Transverse colon (tissue), 4 donors: ENCODE data around the gene DOCK3. TPM values are rescaled to one million over a fixed set of nuclear protein-coding genes. Genes with fewer than 3 reads are reported as not detected.

Experiments used
- DNase-seq: peaks from one replicate; pipeline ENCODE4 v3.0.0-alpha.2; 2019
- H3K27ac ChIP-seq, 4 donors: fragments of 200-600 bp; sonication (generic); 2 replicates each; pipeline ENCODE4 v1.5.1; 2016 to 2018; ENCODE audit warnings: inconsistent platforms in 4 of 4
- H3K27me3 ChIP-seq: fragments of 200-600 bp; sonication (generic); 2 replicates; pipeline ENCODE4 v1.5.1; 2017; ENCODE audit warnings: inconsistent platforms
- H3K36me3 ChIP-seq, 4 donors: fragments of 200-600 bp; sonication (generic); 2 replicates each; pipeline ENCODE4 v1.5.1; 2017 to 2019; ENCODE audit warnings: inconsistent platforms in 4 of 4
- H3K4me1 ChIP-seq, 4 donors: fragments of 200-600 bp; sonication (generic); 2 replicates each; pipeline ENCODE4 v1.5.1; 2017 to 2020; ENCODE audit warnings: inconsistent platforms in 4 of 4
- H3K4me3 ChIP-seq, 4 donors: fragments of 200-600 bp; sonication (generic); 1 replicate in 1 of 4; 2 replicates in 3 of 4; pipeline versions ENCODE4 v1.5.1 to v1.6.1; 2017 to 2019; ENCODE audit warnings: inconsistent platforms in 4 of 4
- H3K9me3 ChIP-seq, 2 donors: fragments of 200-600 bp; sonication (generic); 2 replicates each; pipeline ENCODE4 v1.5.1; 2017 to 2019; ENCODE audit warnings: inconsistent platforms in 2 of 2
- CTCF ChIP-seq, 5 experiments: fragments of 200-600 bp in 3 of 5; fragments of 450-650 bp in 2 of 5; sonication (generic) in 3 of 5; IDR thresholded peaks; 1 replicate in 2 of 5; 2 replicates in 3 of 5; pipeline ENCODE4 v1.5.1; 2016 to 2017; ENCODE audit warnings: antibody characterized with exemption in 5 of 5, inconsistent platforms in 3 of 5, mild to moderate bottlenecking in 2 of 5, moderate library complexity in 1 of 5
- EP300 ChIP-seq: sonication (generic); formaldehyde crosslinking; IDR thresholded peaks from one replicate; pipeline ENCODE4 v1.6.1; 2017; ENCODE audit warnings: antibody characterized with exemption, low read depth
- POLR2A ChIP-seq: fragments of 450-650 bp; IDR thresholded peaks from one replicate; pipeline ENCODE4 v1.6.1; 2016; ENCODE audit warnings: antibody characterized with exemption, mild to moderate bottlenecking, moderate library complexity
- POLR2AphosphoS5 ChIP-seq, 3 donors: sonication (generic); formaldehyde crosslinking; IDR thresholded peaks; one replicate each; pipeline ENCODE4 v1.6.1; 2016; ENCODE audit warnings: antibody characterized with exemption in 3 of 3
- WGBS, 2 donors: methylation state at CpG; one replicate each; pipeline ENCODE4 v1.1.5; 2018; ENCODE audit warnings: low coverage in 1 of 2; 5-methylcytosine and 5-hydroxymethylcytosine counted together
- in situ Hi-C, 4 donors: fragments of 200-750 bp; cut with MboI; loops; one replicate each; pipeline versions ENCODE4 v1.15.0 to v1.15.1; 2017; ENCODE audit warnings: low sequenced_read_pairs in 3 of 4, low pct_ligation_motif_present in 1 of 4, low pct_unique_long_range_greater_than_20kb in 1 of 4
- intact Hi-C: fragments of 100-400 bp; cut with DNase I; formaldehyde crosslinking; loops from one replicate; pipeline ENCODE4 v1.15.1; 2023; ENCODE audit warnings: low total_unique reads
- total RNA-seq, 4 donors: library from RNA; depleted of rRNA; stranded (reverse); fragments of >200 nt; gene quantifications; one replicate each; pipeline ENCODE4 v1.1.0, GENCODE V29; 2016

Gene DOCK3
- total RNA-seq, 4 donors from 2014 or later: 0.41 to 0.75 (median 0.62) TPM

DNA sequence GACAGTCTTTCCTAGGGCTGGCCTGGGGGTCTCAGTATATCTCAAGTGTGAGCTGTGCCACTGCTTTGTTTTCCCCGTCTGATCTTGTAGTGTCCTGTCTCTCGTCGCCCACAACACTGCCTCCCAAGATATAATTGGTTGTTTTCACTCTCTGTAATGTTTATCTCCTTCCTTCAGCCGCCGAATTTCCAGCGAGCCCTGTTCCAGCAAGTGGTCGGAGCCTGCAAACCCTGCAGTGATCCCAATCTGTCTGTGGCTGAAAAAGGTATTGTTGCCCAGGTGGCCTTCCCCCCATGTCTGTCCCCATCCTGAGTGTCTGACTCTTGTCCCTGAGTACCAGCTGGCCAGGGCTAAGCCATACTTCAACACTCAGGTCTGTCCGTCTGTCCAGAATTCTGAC, 700.8 kb downstream of the DOCK3 start:
- WGBS, 2 donors: 80 to 90% methylated on average over 1 to 8 of the region's 8 CpGs
- in situ Hi-C loops (loop anchor here (10.0 to 25.0 kb wide), 5 partner anchors 287 to 763 kb away; partner anchors contain the start of genes CISH (in 2 of the 4), MAPKAPK3 (in 2 of the 4) and TEX264 (in 1 of the 4)), intact Hi-C loops (loop anchor here (5.0 kb wide), 1 partner anchor 758 kb away; the partner anchor contains the start of gene MAPKAPK3)
- Histone ChIP-seq H3K4me1 (no peaks in the 10 kb centered on the region), H3K4me3 (no peak overlapping the region), H3K9me3 (no peaks in the 10 kb centered on the region), H3K36me3 (no peaks in the 10 kb centered on the region), H3K27ac (no peak overlapping the region), H3K27me3 (no peaks in the 10 kb centered on the region)
- DNase-seq: no peak
- TF ChIP-seq EP300 (no peak), CTCF (IDR thresholded peaks at IDR 0.05) (no peak), POLR2A (no peak), POLR2AphosphoS5 (IDR thresholded peaks at IDR 0.05) (no peak)

DNA sequence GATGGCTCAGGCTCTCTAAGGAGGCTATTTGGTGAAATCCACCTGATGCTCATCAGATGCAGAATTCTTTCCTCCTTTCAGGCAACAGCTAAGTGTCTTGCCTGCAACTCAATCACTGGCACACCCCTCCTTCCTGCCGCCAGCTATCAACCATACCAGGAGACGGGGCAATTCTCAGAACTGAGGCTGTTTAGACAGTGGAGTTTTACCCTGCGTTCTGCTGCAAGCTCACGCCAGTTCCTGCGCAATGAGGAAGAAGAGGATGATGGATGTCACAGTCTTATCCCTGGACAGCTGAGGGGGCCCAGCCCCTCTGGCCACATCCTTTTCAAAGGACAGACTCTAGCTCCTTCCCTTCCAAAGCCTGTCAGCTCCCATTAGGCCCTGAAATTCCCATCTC, 703.3 kb downstream of the DOCK3 start:
- DNase-seq: no peak
- WGBS, 2 donors: 64% methylated on average over 5 of the region's 5 CpGs; no CpG with 5 or more reads in 1 of the 2 donors

DNA sequence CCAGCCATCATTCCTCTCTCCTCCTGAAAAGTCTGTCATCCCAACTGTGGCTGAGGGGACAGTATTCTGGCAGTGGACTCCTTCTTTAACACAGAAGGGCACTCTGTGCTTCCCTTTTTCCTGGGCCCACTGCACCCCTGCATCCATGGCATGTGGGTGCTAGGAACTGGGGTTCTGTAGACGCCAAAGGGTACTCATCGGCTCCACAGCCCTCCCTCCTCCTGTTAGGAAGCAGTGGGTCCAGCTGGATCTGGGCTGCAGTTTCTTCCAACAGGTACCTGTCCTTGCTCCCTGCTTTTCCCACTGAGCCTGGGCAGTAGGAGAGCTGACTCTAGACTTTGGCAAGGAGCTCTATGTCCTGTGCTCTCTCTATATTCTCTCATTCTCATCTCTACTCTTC, 704.0 kb downstream of the DOCK3 start:
- DNase-seq: no peak
- 86% methylated on average over 2 of the region's 2 CpGs; no CpG with 5 or more reads in 1 of the 2 donors for WGBS, 2 donors
- Histone ChIP-seq H3K36me3 (no peaks in the 10 kb centered on the region), H3K9me3 (no peaks in the 10 kb centered on the region), H3K27me3 (no peaks in the 10 kb centered on the region), H3K4me1 (peaks cover 0 to 3% (median 2%) of the 10 kb centered on the region in 4 donors), H3K27ac (no peak overlapping the region), H3K4me3 (no peak overlapping the region)
- TF ChIP-seq POLR2AphosphoS5 (IDR thresholded peaks at IDR 0.05): no peak
- TF ChIP-seq POLR2A: no peak
- no peak for TF ChIP-seq CTCF (IDR thresholded peaks at IDR 0.05)
- no peak for TF ChIP-seq EP300
- in situ Hi-C loops: loop anchor here (10.0 to 25.0 kb wide), 5 partner anchors 284 to 766 kb away; partner anchors contain the start of genes CISH (in 2 of the 4), MAPKAPK3 (in 2 of the 4) and TEX264 (in 1 of the 4)
- intact Hi-C loops: loop anchor here (5.0 kb wide), 1 partner anchor 761 kb away; the partner anchor contains the start of gene MAPKAPK3

More for the DNA sequence above, 703.3 kb downstream of the DOCK3 start:
- H3K4me1 ChIP-seq: no peaks in the 10 kb centered on the region
- TF ChIP-seq POLR2A (no peak), POLR2AphosphoS5 (IDR thresholded peaks at IDR 0.05) (no peak), CTCF (IDR thresholded peaks at IDR 0.05) (no peak), EP300 (no peak)
- intact Hi-C loops: loop anchor here (5.0 kb wide), 1 partner anchor 761 kb away; the partner anchor contains the start of gene MAPKAPK3
- H3K9me3 ChIP-seq: no peaks in the 10 kb centered on the region
- no peaks in the 10 kb centered on the region for H3K36me3 ChIP-seq
- no peak overlapping the region for H3K27ac ChIP-seq
- no peaks in the 10 kb centered on the region for H3K27me3 ChIP-seq
- no peak overlapping the region for H3K4me3 ChIP-seq
- in situ Hi-C loops: loop anchor here (10.0 to 25.0 kb wide), 5 partner anchors 284 to 766 kb away; partner anchors contain the start of genes CISH (in 2 of the 4), MAPKAPK3 (in 2 of the 4) and TEX264 (in 1 of the 4)

- no peaks in the 10 kb centered on the region for H3K27me3 ChIP-seq
- H3K27ac ChIP-seq: no peak overlapping the region
- 67% methylated on average over 8 of the region's 8 CpGs; no CpG with 5 or more reads in 1 of the 2 donors for WGBS, 2 donors
- intact Hi-C loops: loop anchor here (5.0 kb wide), 1 partner anchor 762 kb away; the partner anchor contains the start of gene MAPKAPK3
- in situ Hi-C loops: loop anchor here (10.0 to 25.0 kb wide), 5 partner anchors 283 to 767 kb away; partner anchors contain the start of genes CISH (in 2 of the 4), MAPKAPK3 (in 2 of the 4) and TEX264 (in 1 of the 4)
- H3K4me3 ChIP-seq: no peak overlapping the region
- H3K9me3 ChIP-seq: no peaks in the 10 kb centered on the region
- TF ChIP-seq POLR2AphosphoS5 (IDR thresholded peaks at IDR 0.05) (no peak), POLR2A (no peak), EP300 (no peak), CTCF (IDR thresholded peaks at IDR 0.05) (no peak)
- H3K36me3 ChIP-seq: no peaks in the 10 kb centered on the region
- H3K4me1 ChIP-seq: peaks cover 0 to 9% (median 7%) of the 10 kb centered on the region in 4 donors
- DNase-seq: no peak
Observed at GRCh38 chr3:51379301-51379700, 704.6 kb downstream of the DOCK3 start.
